GM12872 (cell line): ENCODE measurements around the gene SERPINH1.
A peak's percentile ranks its signal among the peaks of the same experiment; 100 is the strongest.

Experiments
- TF ChIP-seq, protein P1 (sequence below): IDR thresholded peaks from 3 replicates; pipeline ENCODE4 v1.5.1; 2011; ENCODE audit warnings: low read depth, mild to moderate bottlenecking, low read length, moderate library complexity; ENCODE audit not compliant: insufficient read depth

The SERPINH1 gene

GRCh38 chr11:75574698-75575602 is 12.9 kb downstream of the SERPINH1 start:
- TF ChIP-seq, protein P1, sequence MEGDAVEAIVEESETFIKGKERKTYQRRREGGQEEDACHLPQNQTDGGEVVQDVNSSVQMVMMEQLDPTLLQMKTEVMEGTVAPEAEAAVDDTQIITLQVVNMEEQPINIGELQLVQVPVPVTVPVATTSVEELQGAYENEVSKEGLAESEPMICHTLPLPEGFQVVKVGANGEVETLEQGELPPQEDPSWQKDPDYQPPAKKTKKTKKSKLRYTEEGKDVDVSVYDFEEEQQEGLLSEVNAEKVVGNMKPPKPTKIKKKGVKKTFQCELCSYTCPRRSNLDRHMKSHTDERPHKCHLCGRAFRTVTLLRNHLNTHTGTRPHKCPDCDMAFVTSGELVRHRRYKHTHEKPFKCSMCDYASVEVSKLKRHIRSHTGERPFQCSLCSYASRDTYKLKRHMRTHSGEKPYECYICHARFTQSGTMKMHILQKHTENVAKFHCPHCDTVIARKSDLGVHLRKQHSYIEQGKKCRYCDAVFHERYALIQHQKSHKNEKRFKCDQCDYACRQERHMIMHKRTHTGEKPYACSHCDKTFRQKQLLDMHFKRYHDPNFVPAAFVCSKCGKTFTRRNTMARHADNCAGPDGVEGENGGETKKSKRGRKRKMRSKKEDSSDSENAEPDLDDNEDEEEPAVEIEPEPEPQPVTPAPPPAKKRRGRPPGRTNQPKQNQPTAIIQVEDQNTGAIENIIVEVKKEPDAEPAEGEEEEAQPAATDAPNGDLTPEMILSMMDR = no peak

GRCh38 chr11:75576017-75576416 is 14.0 kb downstream of the SERPINH1 start:
- TF ChIP-seq, protein P1 = no peak

GRCh38 chr11:75576499-75576918 is 14.5 kb downstream of the SERPINH1 start:
- TF ChIP-seq, protein P1 = no peak

DNA sequence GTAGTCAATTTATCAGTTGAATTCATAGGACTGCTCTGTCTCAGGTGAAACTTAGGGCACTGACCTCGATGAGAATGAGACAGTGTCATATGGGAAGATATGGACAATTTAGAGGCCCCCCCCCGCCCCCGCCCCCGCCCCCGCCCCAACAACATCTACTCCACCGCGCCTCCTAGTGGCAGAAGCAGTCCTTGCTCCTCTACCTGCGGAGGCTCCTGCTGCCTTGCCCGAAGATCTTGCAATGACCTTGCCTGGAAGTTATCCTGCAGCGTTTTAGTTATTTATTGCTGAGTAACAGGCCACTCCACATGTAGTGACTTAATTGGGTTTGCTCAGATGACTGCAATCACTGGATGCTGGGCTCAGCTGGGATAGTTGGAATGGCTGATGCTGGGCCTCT is 15.2 kb downstream of the SERPINH1 start:
- TF ChIP-seq, protein P1 = peak; percentile 54

GRCh38 chr11:75578977-75579376 is 16.9 kb downstream of the SERPINH1 start:
- TF ChIP-seq, protein P1 = no peak

DNA sequence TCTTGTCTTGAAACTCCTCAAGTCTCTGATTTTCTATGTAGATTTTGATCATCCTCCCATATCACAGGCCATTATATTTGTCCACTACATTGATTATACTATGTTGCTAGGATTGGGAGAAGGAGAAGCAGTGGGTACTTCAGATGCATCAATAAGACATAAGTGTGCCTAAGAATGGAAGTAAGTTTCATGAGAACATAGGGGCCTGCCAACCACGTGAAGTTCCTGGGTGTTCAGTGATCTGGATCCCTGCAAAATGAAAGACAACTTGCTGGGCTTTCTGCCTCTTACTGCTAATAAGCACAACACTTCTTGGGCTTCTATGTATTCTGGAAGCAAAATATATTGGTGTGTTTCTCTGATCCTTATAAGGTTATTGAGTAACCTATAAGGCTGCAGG is 17.8 kb downstream of the SERPINH1 start:
- TF ChIP-seq, protein P1 = no peak

DNA sequence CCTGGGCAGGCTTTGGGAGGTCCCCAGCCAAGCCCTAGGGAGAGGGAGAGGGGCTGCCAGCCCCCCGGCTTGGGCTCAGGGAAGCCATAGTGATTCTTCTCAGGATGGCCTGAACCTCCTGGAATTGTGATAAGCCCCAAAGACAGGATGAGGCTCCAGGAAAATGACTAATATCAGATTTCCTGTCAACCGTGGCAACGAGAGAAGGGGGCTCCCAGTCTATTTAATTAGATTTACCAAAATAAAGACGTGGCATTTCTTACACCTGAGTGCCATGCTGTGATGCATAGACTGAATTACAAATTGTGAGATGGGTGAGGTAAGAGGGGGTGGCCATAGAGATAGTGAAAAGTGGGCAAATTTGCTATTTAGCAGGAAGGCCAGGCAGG is 20.4 kb downstream of the SERPINH1 start:
- TF ChIP-seq, protein P1 = no peak
